ENCODE data around the gene KLLN.

DNA sequence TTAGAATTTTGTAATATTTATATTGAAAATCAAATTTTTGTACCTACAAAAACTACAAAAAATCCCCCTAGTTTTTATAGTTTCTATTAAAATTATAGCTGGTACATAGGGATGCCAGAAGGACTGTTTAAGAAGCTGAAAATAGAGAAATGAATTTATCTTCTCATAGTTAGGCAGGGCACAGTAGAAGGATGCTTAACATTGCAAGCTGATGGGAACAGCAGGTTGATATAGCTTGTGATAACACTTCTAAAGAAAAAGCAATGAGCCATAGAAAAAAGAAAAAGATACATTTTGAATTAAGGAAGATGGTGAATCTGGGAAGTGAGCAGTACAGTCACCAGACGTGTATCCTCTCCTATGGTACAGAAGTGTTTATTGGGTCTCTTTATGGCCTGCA lies 32.1 kb upstream of the KLLN start:
- TF ChIP-seq ZNF274 (IDR thresholded peaks at IDR 0.05; ENCODE audit: borderline replicate concordance, extremely low read depth, low read length), result no peak
- TF ChIP-seq, protein P1, sequence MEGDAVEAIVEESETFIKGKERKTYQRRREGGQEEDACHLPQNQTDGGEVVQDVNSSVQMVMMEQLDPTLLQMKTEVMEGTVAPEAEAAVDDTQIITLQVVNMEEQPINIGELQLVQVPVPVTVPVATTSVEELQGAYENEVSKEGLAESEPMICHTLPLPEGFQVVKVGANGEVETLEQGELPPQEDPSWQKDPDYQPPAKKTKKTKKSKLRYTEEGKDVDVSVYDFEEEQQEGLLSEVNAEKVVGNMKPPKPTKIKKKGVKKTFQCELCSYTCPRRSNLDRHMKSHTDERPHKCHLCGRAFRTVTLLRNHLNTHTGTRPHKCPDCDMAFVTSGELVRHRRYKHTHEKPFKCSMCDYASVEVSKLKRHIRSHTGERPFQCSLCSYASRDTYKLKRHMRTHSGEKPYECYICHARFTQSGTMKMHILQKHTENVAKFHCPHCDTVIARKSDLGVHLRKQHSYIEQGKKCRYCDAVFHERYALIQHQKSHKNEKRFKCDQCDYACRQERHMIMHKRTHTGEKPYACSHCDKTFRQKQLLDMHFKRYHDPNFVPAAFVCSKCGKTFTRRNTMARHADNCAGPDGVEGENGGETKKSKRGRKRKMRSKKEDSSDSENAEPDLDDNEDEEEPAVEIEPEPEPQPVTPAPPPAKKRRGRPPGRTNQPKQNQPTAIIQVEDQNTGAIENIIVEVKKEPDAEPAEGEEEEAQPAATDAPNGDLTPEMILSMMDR (IDR thresholded peaks at IDR 0.05; ENCODE audit: control extremely low read depth in 1 of 3, insufficient read depth in 1 of 3, low read depth in 1 of 3, low read length in 3 of 3), result no peak
- no peak for TF ChIP-seq KDM5A (IDR thresholded peaks at IDR 0.05; ENCODE audit: low read length)
- TF ChIP-seq POLR2A (IDR thresholded peaks at IDR 0.05; ENCODE audit: control extremely low read depth in 1 of 2, low read depth in 2 of 2, low read length in 2 of 2), result no peak
- no peak for TF ChIP-seq PHF8 (conservative IDR thresholded peaks at IDR 0.05; ENCODE audit: low read depth, low read length)
- no peak for TF ChIP-seq KDM1A (IDR thresholded peaks at IDR 0.05; ENCODE audit: borderline replicate concordance, low read length)
- no peak for TF ChIP-seq CREB1 (IDR thresholded peaks at IDR 0.05)
- TF ChIP-seq SRF (IDR thresholded peaks at IDR 0.05; ENCODE audit: low read depth, low read length), result no peak
- TF ChIP-seq CHD1 (IDR thresholded peaks at IDR 0.05; ENCODE audit: low read depth, low read length), result no peak
- TF ChIP-seq, protein P2, sequence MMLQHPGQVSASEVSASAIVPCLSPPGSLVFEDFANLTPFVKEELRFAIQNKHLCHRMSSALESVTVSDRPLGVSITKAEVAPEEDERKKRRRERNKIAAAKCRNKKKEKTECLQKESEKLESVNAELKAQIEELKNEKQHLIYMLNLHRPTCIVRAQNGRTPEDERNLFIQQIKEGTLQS (IDR thresholded peaks at IDR 0.05; ENCODE audit: insufficient read depth, low read depth, low read length), result no peak
- no peak for TF ChIP-seq HDAC2 (IDR thresholded peaks at IDR 0.05; ENCODE audit: borderline replicate concordance in 1 of 2, low read depth in 2 of 2, low read length in 2 of 2)
- no peak for TF ChIP-seq RAD21 (IDR thresholded peaks at IDR 0.05 in 1 of 2, conservative IDR thresholded peaks at IDR 0.05 in 1 of 2; ENCODE audit: low read depth in 2 of 2, low read length in 2 of 2)
